Measurements from ENCODE around the gene ARVCF. TPM values are rescaled to one million over a fixed set of nuclear protein-coding genes. Genes with fewer than 3 reads are reported as not detected.

ARVCF gene
- total and polyA plus RNA-seq, 9 of the 15 experiments (the other 6 are each of a cell fraction or from before 2014, with no cell fraction given) = 0.03 to 97.4 (median 15.6) TPM

- TF ChIP-seq IFI16 (CRISPR knock-in tag; IDR thresholded peaks at IDR 0.05) = no peak
- TF ChIP-seq ATF4 (CRISPR knock-in tag; IDR thresholded peaks at IDR 0.05) = no peak
- TF ChIP-seq, protein P1, sequence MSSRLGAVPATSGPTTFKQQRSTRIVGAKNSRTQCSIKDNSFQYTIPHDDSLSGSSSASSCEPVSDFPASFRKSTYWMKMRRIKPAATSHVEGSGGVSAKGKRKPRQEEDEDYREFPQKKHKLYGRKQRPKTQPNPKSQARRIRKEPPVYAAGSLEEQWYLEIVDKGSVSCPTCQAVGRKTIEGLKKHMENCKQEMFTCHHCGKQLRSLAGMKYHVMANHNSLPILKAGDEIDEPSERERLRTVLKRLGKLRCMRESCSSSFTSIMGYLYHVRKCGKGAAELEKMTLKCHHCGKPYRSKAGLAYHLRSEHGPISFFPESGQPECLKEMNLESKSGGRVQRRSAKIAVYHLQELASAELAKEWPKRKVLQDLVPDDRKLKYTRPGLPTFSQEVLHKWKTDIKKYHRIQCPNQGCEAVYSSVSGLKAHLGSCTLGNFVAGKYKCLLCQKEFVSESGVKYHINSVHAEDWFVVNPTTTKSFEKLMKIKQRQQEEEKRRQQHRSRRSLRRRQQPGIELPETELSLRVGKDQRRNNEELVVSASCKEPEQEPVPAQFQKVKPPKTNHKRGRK (tag; IDR thresholded peaks at IDR 0.05) = no peak
- no peak for TF ChIP-seq TCF7L2 (IDR thresholded peaks at IDR 0.05; ENCODE audit: low read depth, low read length)
- TF ChIP-seq ARID4B (CRISPR knock-in tag; IDR thresholded peaks at IDR 0.05) = no peak
- no peak for TF ChIP-seq HIVEP1 (CRISPR knock-in tag; IDR thresholded peaks at IDR 0.05)
- TF ChIP-seq CREB3L1 (IDR thresholded peaks at IDR 0.05; ENCODE audit: borderline replicate concordance, low read depth) = no peak
- TF ChIP-seq, protein P2, sequence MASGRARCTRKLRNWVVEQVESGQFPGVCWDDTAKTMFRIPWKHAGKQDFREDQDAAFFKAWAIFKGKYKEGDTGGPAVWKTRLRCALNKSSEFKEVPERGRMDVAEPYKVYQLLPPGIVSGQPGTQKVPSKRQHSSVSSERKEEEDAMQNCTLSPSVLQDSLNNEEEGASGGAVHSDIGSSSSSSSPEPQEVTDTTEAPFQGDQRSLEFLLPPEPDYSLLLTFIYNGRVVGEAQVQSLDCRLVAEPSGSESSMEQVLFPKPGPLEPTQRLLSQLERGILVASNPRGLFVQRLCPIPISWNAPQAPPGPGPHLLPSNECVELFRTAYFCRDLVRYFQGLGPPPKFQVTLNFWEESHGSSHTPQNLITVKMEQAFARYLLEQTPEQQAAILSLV (tag; IDR thresholded peaks at IDR 0.05) = no peak
- no peak for TF ChIP-seq CLOCK (CRISPR knock-in tag; IDR thresholded peaks at IDR 0.05; ENCODE audit: borderline replicate concordance)
- TF ChIP-seq GTF2A2 (tag; IDR thresholded peaks at IDR 0.05) = no peak
- TF ChIP-seq FOXP1 (CRISPR knock-in tag; IDR thresholded peaks at IDR 0.05) = no peak
- TF ChIP-seq ZNF143 (CRISPR knock-in tag; IDR thresholded peaks at IDR 0.05) = no peak
- no peak for TF ChIP-seq MCM5 (IDR thresholded peaks at IDR 0.05; ENCODE audit: low read depth)
- TF ChIP-seq TAF7 (tag; IDR thresholded peaks at IDR 0.05) = no peak
Observed at GRCh38 chr22:20009582-20010306, 6.9 kb downstream of the ARVCF start (continued).

Measured in K562 (cell line).